ENCODE data around the gene C1QTNF2. TPM values are rescaled to one million over a fixed set of nuclear protein-coding genes. Genes with fewer than 3 reads are reported as not detected.

C1QTNF2 gene
- total and polyA plus RNA-seq, 4 donors: 0.17 to 0.37 (median 0.23) TPM

DNA sequence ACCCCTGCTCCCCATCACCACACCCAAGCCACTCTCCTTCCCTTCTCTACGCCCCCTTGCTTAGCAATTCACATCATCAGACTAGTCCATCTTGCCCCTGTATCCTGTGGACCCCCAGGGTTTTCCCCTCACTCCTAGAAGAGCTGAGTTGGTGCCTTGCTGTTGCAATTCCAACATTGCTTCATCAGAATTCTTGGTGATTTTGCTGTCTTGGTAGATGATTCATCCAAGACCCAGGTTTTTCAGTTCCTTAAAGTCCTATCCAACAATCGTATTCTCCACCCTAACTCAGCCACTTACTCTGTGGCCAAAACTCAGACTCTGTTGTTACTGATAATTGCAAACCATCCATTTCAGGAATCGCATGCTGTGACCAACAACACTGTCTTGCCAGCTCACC is 36.7 kb downstream of the C1QTNF2 start (continued):
- no peak for TF ChIP-seq YY1 (IDR thresholded peaks at IDR 0.05)

DNA sequence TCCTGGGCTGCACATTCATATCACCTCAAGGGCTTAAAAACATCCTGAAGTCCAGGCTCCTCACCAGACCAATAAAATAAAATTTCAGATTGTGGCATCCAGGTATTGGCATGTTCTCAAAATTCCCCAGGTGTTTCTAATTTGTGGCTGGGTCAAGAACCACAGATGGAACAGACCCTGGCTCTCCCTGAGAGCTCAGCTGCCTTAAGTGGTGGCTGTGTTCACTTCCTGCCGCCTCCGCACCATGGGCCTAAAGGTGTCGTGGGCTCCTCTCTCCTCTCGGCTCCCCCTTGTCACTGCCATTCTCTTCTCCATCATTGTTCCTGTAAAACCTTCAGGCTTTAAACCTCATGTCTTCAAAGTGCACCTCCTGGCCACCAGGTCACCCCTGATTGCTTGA is 40.2 kb downstream of the C1QTNF2 start:
- H3K9me3 ChIP-seq (ENCODE audit: control insufficient read depth in 4 of 4, low read length in 3 of 4): no peaks in the 10 kb centered on the region
- DNase-seq (ENCODE audit: low spot score): no peak
- no peaks in the 10 kb centered on the region for H3K27me3 ChIP-seq (ENCODE audit: control insufficient read depth in 4 of 4, insufficient read depth in 4 of 4, low read length in 3 of 4)
- H3K9ac ChIP-seq (ENCODE audit: low read depth in 1 of 2, low read length in 2 of 2): no peak overlapping the region
- TF ChIP-seq JUND (IDR thresholded peaks at IDR 0.05): no peak
- TF ChIP-seq YY1 (IDR thresholded peaks at IDR 0.05): no peak
- no peak for TF ChIP-seq SP1 (IDR thresholded peaks at IDR 0.05)
- TF ChIP-seq, protein P1, sequence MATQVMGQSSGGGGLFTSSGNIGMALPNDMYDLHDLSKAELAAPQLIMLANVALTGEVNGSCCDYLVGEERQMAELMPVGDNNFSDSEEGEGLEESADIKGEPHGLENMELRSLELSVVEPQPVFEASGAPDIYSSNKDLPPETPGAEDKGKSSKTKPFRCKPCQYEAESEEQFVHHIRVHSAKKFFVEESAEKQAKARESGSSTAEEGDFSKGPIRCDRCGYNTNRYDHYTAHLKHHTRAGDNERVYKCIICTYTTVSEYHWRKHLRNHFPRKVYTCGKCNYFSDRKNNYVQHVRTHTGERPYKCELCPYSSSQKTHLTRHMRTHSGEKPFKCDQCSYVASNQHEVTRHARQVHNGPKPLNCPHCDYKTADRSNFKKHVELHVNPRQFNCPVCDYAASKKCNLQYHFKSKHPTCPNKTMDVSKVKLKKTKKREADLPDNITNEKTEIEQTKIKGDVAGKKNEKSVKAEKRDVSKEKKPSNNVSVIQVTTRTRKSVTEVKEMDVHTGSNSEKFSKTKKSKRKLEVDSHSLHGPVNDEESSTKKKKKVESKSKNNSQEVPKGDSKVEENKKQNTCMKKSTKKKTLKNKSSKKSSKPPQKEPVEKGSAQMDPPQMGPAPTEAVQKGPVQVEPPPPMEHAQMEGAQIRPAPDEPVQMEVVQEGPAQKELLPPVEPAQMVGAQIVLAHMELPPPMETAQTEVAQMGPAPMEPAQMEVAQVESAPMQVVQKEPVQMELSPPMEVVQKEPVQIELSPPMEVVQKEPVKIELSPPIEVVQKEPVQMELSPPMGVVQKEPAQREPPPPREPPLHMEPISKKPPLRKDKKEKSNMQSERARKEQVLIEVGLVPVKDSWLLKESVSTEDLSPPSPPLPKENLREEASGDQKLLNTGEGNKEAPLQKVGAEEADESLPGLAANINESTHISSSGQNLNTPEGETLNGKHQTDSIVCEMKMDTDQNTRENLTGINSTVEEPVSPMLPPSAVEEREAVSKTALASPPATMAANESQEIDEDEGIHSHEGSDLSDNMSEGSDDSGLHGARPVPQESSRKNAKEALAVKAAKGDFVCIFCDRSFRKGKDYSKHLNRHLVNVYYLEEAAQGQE (IDR thresholded peaks at IDR 0.05): no peak
- TF ChIP-seq NR2F2 (IDR thresholded peaks at IDR 0.05): no peak
- TF ChIP-seq HNF4A (conservative IDR thresholded peaks at IDR 0.05): no peak
- no peak for TF ChIP-seq RXRA (IDR thresholded peaks at IDR 0.05)
- TF ChIP-seq, protein P2, sequence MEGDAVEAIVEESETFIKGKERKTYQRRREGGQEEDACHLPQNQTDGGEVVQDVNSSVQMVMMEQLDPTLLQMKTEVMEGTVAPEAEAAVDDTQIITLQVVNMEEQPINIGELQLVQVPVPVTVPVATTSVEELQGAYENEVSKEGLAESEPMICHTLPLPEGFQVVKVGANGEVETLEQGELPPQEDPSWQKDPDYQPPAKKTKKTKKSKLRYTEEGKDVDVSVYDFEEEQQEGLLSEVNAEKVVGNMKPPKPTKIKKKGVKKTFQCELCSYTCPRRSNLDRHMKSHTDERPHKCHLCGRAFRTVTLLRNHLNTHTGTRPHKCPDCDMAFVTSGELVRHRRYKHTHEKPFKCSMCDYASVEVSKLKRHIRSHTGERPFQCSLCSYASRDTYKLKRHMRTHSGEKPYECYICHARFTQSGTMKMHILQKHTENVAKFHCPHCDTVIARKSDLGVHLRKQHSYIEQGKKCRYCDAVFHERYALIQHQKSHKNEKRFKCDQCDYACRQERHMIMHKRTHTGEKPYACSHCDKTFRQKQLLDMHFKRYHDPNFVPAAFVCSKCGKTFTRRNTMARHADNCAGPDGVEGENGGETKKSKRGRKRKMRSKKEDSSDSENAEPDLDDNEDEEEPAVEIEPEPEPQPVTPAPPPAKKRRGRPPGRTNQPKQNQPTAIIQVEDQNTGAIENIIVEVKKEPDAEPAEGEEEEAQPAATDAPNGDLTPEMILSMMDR (IDR thresholded peaks at IDR 0.05; ENCODE audit: low read depth, low read length, missing input control): no peak
- TF ChIP-seq, protein P3, sequence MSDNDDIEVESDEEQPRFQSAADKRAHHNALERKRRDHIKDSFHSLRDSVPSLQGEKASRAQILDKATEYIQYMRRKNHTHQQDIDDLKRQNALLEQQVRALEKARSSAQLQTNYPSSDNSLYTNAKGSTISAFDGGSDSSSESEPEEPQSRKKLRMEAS (IDR thresholded peaks at IDR 0.05): no peak
- TF ChIP-seq FOXA2 (IDR thresholded peaks at IDR 0.05): no peak
- TF ChIP-seq RAD21 (IDR thresholded peaks at IDR 0.05): no peak
- TF ChIP-seq FOXA1 (IDR thresholded peaks at IDR 0.05): no peak
- TF ChIP-seq, protein P4, sequence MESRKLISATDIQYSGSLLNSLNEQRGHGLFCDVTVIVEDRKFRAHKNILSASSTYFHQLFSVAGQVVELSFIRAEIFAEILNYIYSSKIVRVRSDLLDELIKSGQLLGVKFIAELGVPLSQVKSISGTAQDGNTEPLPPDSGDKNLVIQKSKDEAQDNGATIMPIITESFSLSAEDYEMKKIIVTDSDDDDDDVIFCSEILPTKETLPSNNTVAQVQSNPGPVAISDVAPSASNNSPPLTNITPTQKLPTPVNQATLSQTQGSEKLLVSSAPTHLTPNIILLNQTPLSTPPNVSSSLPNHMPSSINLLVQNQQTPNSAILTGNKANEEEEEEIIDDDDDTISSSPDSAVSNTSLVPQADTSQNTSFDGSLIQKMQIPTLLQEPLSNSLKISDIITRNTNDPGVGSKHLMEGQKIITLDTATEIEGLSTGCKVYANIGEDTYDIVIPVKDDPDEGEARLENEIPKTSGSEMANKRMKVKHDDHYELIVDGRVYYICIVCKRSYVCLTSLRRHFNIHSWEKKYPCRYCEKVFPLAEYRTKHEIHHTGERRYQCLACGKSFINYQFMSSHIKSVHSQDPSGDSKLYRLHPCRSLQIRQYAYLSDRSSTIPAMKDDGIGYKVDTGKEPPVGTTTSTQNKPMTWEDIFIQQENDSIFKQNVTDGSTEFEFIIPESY (IDR thresholded peaks at IDR 0.05): no peak
- no peak for TF ChIP-seq GABPA (IDR thresholded peaks at IDR 0.05 in 1 of 2, conservative IDR thresholded peaks at IDR 0.05 in 1 of 2)
- TF ChIP-seq, protein P5, sequence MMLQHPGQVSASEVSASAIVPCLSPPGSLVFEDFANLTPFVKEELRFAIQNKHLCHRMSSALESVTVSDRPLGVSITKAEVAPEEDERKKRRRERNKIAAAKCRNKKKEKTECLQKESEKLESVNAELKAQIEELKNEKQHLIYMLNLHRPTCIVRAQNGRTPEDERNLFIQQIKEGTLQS (IDR thresholded peaks at IDR 0.05): no peak
- no peak for TF ChIP-seq EGR1 (IDR thresholded peaks at IDR 0.05; ENCODE audit: low read depth in 2 of 2)
- no peak for TF ChIP-seq HNF4G (IDR thresholded peaks at IDR 0.05)
- no peak overlapping the region for H3K27ac ChIP-seq (ENCODE audit: low read depth in 1 of 2, low read length in 2 of 2)
- no peaks in the 10 kb centered on the region for H3K36me3 ChIP-seq (ENCODE audit: control insufficient read depth in 4 of 4, insufficient read depth in 3 of 4, low read depth in 1 of 4, low read length in 3 of 4)
- no peak overlapping the region for H3K4me3 ChIP-seq (ENCODE audit: low read depth in 1 of 3, low read length in 3 of 3)
- WGBS: 89% methylated on average over 4 of the region's 4 CpGs
- no peaks in the 10 kb centered on the region for H3K4me1 ChIP-seq (ENCODE audit: control insufficient read depth in 4 of 4, insufficient read depth in 4 of 4, low read length in 3 of 4)
